Caco-2 (cell line): ENCODE results near the gene GALNT12. TPM values are rescaled to one million over a fixed set of nuclear protein-coding genes. Genes with fewer than 3 reads are reported as not detected.

Experiments used
- BruUV-seq: library from RNA; stranded (reverse); fragments of 400-500 nt; replicated peaks from 2 replicates; lab custom pipeline; 2021; lab: Mats Ljungman, UMichigan
- CTCF ChIA-PET: fragments of 300-600 bp; sonication (Branson Sonifier 250); formaldehyde crosslinking; loops from one replicate; lab custom pipeline; 2022; ENCODE audit warnings: antibody characterized with exemption; lab: Charles Lee
- POLR2A ChIA-PET: fragments of 300-600 bp; sonication (Branson Sonifier 250); formaldehyde crosslinking; loops from one replicate; lab custom pipeline; 2022; ENCODE audit warnings: antibody characterized with exemption; lab: Charles Lee
- DNase-seq, 2 experiments: peaks; one replicate each; pipeline versions ENCODE4 v3.0.0 to v3.0.0-alpha.2; 2020 to 2022
- H3K27me3 ChIP-seq: replicated peaks from 2 replicates; pipeline ENCODE4 v1.6.0; 2011; ENCODE audit warnings: low read length; ENCODE audit not compliant: control insufficient read depth, insufficient read depth
- H3K36me3 ChIP-seq: 2 replicates; pipeline ENCODE4 v1.5.1; 2011; ENCODE audit warnings: low read length; ENCODE audit not compliant: control insufficient read depth, insufficient read depth
- H3K4me1 ChIP-seq: fragments of 250-450 bp; sonication (Bioruptor Pico); 2 replicates; pipeline ENCODE4 v1.5.1; 2020; ENCODE audit warnings: mild to moderate bottlenecking
- H3K4me3 ChIP-seq: 2 replicates; pipeline ENCODE4 v1.5.1; 2011; ENCODE audit warnings: low read depth, mild to moderate bottlenecking, control low read depth, low read length
- H3K9me3 ChIP-seq: fragments of 250-450 bp; sonication (Bioruptor Pico); 2 replicates; pipeline ENCODE4 v1.5.1; 2020; ENCODE audit warnings: mild to moderate bottlenecking, moderate library complexity
- H3K27ac Mint-ChIP-seq: one replicate; pipeline ENCODE4 v1.8.0; 2022; ENCODE audit warnings: mixed read lengths; ENCODE audit not compliant: unreplicated experiment
- H3K27me3 Mint-ChIP-seq: one replicate; pipeline ENCODE4 v1.8.0; 2022; ENCODE audit warnings: mixed read lengths; ENCODE audit not compliant: insufficient read depth, unreplicated experiment
- H3K36me3 Mint-ChIP-seq: one replicate; pipeline ENCODE4 v1.8.0; 2022; ENCODE audit warnings: mild to moderate bottlenecking, mixed read lengths; ENCODE audit not compliant: insufficient read depth, unreplicated experiment
- H3K4me1 Mint-ChIP-seq: one replicate; pipeline ENCODE4 v1.8.0; 2022; ENCODE audit warnings: low read depth, mixed read lengths; ENCODE audit not compliant: unreplicated experiment
- H3K4me3 Mint-ChIP-seq: one replicate; pipeline ENCODE4 v1.8.0; 2022; ENCODE audit warnings: mild to moderate bottlenecking, moderate library complexity, mixed read lengths; ENCODE audit not compliant: unreplicated experiment
- H3K9me3 Mint-ChIP-seq: one replicate; pipeline ENCODE4 v1.8.0; 2022; ENCODE audit warnings: mixed read lengths; ENCODE audit not compliant: unreplicated experiment
- intact Hi-C: fragments of 100-400 bp; cut with micrococcal nuclease; formaldehyde crosslinking; loops from one replicate; pipeline ENCODE4 v1.10.0; 2022; ENCODE audit not compliant: unreplicated experiment
- total RNA-seq: library from RNA; stranded (reverse); gene quantifications from 2 replicates; pipeline ENCODE4 v1.2.3, GENCODE V29; 2022
- TF ChIP-seq, protein P1 (sequence below), 2 experiments: fragments of 200-600 bp in 1 of 2; IDR thresholded peaks; 1 replicate in 1 of 2; 2 replicates in 1 of 2; pipeline versions ENCODE4 v1.5.1 to v1.8.0; 2011 to 2022; ENCODE audit warnings: antibody characterized with exemption in 1 of 2, control low read depth in 1 of 2, inconsistent platforms in 1 of 2, low read depth in 1 of 2, low read length in 1 of 2, mild to moderate bottlenecking in 1 of 2, moderate library complexity in 1 of 2; ENCODE audit not compliant: insufficient read depth in 1 of 2, severe bottlenecking in 1 of 2, unreplicated experiment in 1 of 2

The GALNT12 gene
- total RNA-seq, 1 experiment from 2014 or later, result 3.6 TPM

DNA sequence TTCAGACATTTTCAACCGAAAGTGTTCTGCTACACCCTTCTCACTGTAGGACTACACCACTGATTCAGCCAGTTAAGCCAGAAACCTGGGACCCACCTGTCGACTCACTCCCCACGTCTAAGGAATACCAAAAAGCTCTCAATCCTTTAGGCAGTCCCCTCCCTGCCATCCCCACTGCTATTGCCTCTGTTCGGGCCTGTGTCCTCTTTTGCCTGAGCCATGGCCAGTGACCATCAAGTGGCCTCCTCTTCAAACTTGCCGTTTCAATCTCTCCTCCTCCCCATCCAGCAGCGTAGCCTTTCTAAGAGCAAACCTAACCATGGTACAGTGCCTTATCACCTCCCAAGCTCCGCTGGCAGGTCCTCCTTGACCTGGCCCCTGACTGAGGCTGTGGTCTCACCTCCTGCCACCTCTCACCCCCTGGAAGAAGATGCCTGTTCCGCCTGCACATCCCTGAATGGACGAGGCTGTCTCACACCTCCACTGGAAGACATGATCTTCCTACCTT lies 64.1 kb downstream of the GALNT12 start:
- BruUV-seq, result no TSS peak
- Mint-ChIP-seq H3K27me3 (no peaks in the 10 kb centered on the region), H3K9me3 (no peaks in the 10 kb centered on the region), H3K27ac (no peak overlapping the region), H3K4me1 (no peaks in the 10 kb centered on the region), H3K36me3 (no peaks in the 10 kb centered on the region), H3K4me3 (no peak overlapping the region)
- POLR2A ChIA-PET, result no interaction called here
- intact Hi-C loops, result no loop called here
- CTCF ChIA-PET, result interaction anchor here (1.1 kb wide), 1 partner anchor 277 kb away, joined by 3 read pairs; no protein-coding TSS in a partner anchor
- no peaks in the 10 kb centered on the region for H3K4me1 ChIP-seq
- no peak overlapping the region for H3K4me3 ChIP-seq
- no peak for DNase-seq
- TF ChIP-seq, protein P1, sequence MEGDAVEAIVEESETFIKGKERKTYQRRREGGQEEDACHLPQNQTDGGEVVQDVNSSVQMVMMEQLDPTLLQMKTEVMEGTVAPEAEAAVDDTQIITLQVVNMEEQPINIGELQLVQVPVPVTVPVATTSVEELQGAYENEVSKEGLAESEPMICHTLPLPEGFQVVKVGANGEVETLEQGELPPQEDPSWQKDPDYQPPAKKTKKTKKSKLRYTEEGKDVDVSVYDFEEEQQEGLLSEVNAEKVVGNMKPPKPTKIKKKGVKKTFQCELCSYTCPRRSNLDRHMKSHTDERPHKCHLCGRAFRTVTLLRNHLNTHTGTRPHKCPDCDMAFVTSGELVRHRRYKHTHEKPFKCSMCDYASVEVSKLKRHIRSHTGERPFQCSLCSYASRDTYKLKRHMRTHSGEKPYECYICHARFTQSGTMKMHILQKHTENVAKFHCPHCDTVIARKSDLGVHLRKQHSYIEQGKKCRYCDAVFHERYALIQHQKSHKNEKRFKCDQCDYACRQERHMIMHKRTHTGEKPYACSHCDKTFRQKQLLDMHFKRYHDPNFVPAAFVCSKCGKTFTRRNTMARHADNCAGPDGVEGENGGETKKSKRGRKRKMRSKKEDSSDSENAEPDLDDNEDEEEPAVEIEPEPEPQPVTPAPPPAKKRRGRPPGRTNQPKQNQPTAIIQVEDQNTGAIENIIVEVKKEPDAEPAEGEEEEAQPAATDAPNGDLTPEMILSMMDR (IDR thresholded peaks at IDR 0.05; ENCODE audit: insufficient read depth in 1 of 2, low read depth in 1 of 2, low read length in 1 of 2, severe bottlenecking in 1 of 2, unreplicated experiment in 1 of 2), result no peak
- no peaks in the 10 kb centered on the region for H3K36me3 ChIP-seq
- H3K9me3 ChIP-seq, result no peaks in the 10 kb centered on the region
- no peaks in the 10 kb centered on the region for H3K27me3 ChIP-seq

GRCh38 chr9:98873526-98873925 lies 66.1 kb downstream of the GALNT12 start:
- CTCF ChIA-PET, result no interaction called here

DNA sequence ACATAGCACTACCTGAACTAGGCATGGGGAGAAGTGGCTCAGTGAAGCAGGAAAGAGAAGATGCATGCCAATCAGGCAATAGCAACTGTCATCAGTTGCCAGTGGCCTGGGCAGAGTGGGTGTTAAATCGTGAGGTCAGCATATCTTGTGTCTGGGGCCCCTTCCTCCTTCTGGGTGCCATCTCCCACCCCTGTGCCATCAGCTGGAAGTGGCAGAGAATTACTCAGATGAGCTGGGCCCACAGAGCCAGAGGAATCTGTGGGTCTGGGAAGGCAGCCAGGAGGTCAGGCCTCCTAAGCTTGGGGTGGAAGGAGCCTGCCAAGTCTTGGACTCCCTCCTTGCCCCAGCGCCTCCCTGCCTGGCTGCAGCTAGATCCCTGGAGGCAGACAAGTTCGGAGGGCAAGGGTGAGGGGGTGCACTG lies 66.5 kb downstream of the GALNT12 start:
- ChIA-PET CTCF (no interaction called here), POLR2A (no interaction called here)
- Mint-ChIP-seq H3K9me3 (no peaks in the 10 kb centered on the region), H3K4me1 (no peaks in the 10 kb centered on the region), H3K27me3 (peaks cover 7% of the 10 kb centered on the region), H3K27ac (no peak overlapping the region), H3K36me3 (no peaks in the 10 kb centered on the region), H3K4me3 (no peak overlapping the region)
- TF ChIP-seq, protein P1 (IDR thresholded peaks at IDR 0.05; ENCODE audit: insufficient read depth in 1 of 2, low read depth in 1 of 2, low read length in 1 of 2, severe bottlenecking in 1 of 2, unreplicated experiment in 1 of 2), result no peak
- no peaks in the 10 kb centered on the region for H3K9me3 ChIP-seq
- no peaks in the 10 kb centered on the region for H3K36me3 ChIP-seq
- intact Hi-C loops, result no loop called here
- no peak overlapping the region for H3K4me3 ChIP-seq
- BruUV-seq, result no TSS peak
- H3K27me3 ChIP-seq, result no peaks in the 10 kb centered on the region
- H3K4me1 ChIP-seq, result no peaks in the 10 kb centered on the region
- DNase-seq, result no peak

More at GRCh38 chr9:98873526-98873925, 66.1 kb downstream of the GALNT12 start:
- no peak for DNase-seq
- POLR2A ChIA-PET, result no interaction called here
- intact Hi-C loops, result no loop called here
- H3K27ac Mint-ChIP-seq, result no peak overlapping the region
- Histone ChIP-seq H3K27me3 (no peaks in the 10 kb centered on the region), H3K4me1 (no peaks in the 10 kb centered on the region), H3K36me3 (no peaks in the 10 kb centered on the region), H3K4me3 (no peak overlapping the region), H3K9me3 (no peaks in the 10 kb centered on the region)
- no peaks in the 10 kb centered on the region for H3K36me3 Mint-ChIP-seq
- H3K4me3 Mint-ChIP-seq, result no peak overlapping the region
- no peaks in the 10 kb centered on the region for H3K4me1 Mint-ChIP-seq
- peaks cover 7% of the 10 kb centered on the region for H3K27me3 Mint-ChIP-seq
- BruUV-seq, result no TSS peak
- no peaks in the 10 kb centered on the region for H3K9me3 Mint-ChIP-seq
- TF ChIP-seq, protein P1 (IDR thresholded peaks at IDR 0.05; ENCODE audit: insufficient read depth in 1 of 2, low read depth in 1 of 2, low read length in 1 of 2, severe bottlenecking in 1 of 2, unreplicated experiment in 1 of 2), result no peak
